Erythroblast (primary cell): Measurements from ENCODE around the gene DLG2.

Source experiments
- GATA1 ChIP-seq: IDR thresholded peaks from 2 replicates; pipeline ENCODE4 v1.6.1; 2011; ENCODE audit warnings: low read depth, mild to moderate bottlenecking, control low read depth, low read length, moderate library complexity
- POLR2A ChIP-seq: IDR thresholded peaks from 2 replicates; pipeline ENCODE4 v1.6.1; 2011; ENCODE audit warnings: mild to moderate bottlenecking, low read length

DNA sequence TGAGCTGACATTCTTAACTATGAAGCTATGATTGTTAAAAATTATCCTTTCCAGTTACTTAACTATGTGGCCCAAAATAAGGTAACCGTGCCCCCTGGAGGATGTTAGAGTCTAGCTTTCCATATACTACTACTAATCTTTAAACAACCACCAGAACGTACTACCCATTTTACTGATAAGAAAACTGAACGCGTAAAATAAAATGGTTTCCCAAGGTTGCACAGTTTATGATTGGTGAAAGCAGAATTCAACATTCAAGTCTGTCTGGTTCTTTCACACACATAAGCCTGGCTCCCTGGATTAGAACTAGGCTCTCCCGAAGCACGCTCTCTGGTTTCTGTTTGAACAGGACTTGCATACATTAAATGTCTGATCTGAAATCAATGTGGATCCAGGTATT lies 1903.1 kb downstream of the DLG2 start:
- TF ChIP-seq POLR2A, result no peak
- no peak for TF ChIP-seq GATA1
